IMR-90 (cell line): ENCODE results near the gene SNCG.

ENCODE experiments used
- BHLHE40 ChIP-seq: fragments of 150-350 bp; IDR thresholded peaks from 2 replicates; pipeline ENCODE4 v1.6.1; 2016; ENCODE audit warnings: mild to moderate bottlenecking, low read depth, low read length
- CEBPB ChIP-seq: IDR thresholded peaks from 2 replicates; pipeline ENCODE4 v1.6.1; 2012; ENCODE audit warnings: low read depth, low read length, improper control_type of control experiment
- CTCF ChIP-seq: conservative IDR thresholded peaks from 2 replicates; pipeline ENCODE4 v1.5.1; 2012; ENCODE audit warnings: mild to moderate bottlenecking, low read depth, low read length, improper control_type of control experiment
- ELK1 ChIP-seq: fragments of 150-350 bp; IDR thresholded peaks from 2 replicates; pipeline ENCODE4 v1.6.1; 2016; ENCODE audit warnings: low read depth, mild to moderate bottlenecking, low read length, moderate library complexity, borderline replicate concordance
- FOS ChIP-seq: fragments of 150-350 bp; IDR thresholded peaks from 2 replicates; pipeline ENCODE4 v1.6.1; 2016; ENCODE audit warnings: low read depth, low read length
- POLR2A ChIP-seq: IDR thresholded peaks from 2 replicates; pipeline ENCODE4 v1.6.1; 2012; ENCODE audit warnings: mild to moderate bottlenecking, low read depth, low read length
- RAD21 ChIP-seq: IDR thresholded peaks from 2 replicates; pipeline ENCODE4 v1.6.1; 2012; ENCODE audit warnings: low read length, improper control_type of control experiment
- RCOR1 ChIP-seq: IDR thresholded peaks from 2 replicates; pipeline ENCODE4 v1.6.1; 2012; ENCODE audit warnings: mild to moderate bottlenecking, low read length, improper control_type of control experiment; ENCODE audit not compliant: insufficient replicate concordance
- RFX5 ChIP-seq: IDR thresholded peaks from 2 replicates; pipeline ENCODE4 v1.8.0; 2012; ENCODE audit warnings: low read depth, mild to moderate bottlenecking, low read length, moderate library complexity
- SMC3 ChIP-seq: fragments of 150-350 bp; IDR thresholded peaks from 2 replicates; pipeline ENCODE4 v1.6.1; 2016; ENCODE audit warnings: low read depth, mild to moderate bottlenecking, antibody characterized with exemption, low read length, moderate library complexity
- USF2 ChIP-seq: fragments of 150-350 bp; IDR thresholded peaks from 2 replicates; pipeline ENCODE4 v1.6.1; 2017; ENCODE audit warnings: mild to moderate bottlenecking, antibody characterized with exemption, low read length, low read depth

- no peak for TF ChIP-seq POLR2A
- TF ChIP-seq FOS: no peak
- TF ChIP-seq CTCF: no peak
- no peak for TF ChIP-seq RAD21
- no peak for TF ChIP-seq ELK1
- TF ChIP-seq SMC3: no peak
- no peak for TF ChIP-seq RCOR1
- TF ChIP-seq USF2: no peak
- TF ChIP-seq CEBPB: no peak
- TF ChIP-seq RFX5: no peak
- no peak for TF ChIP-seq BHLHE40
Observed at GRCh38 chr10:86956848-86957448, 1.5 kb upstream of the SNCG start.
